Measurements from ENCODE around the gene PRDM5. TPM values are rescaled to one million over a fixed set of nuclear protein-coding genes. Genes with fewer than 3 reads are reported as not detected.

The PRDM5 gene
- total RNA-seq, 1 donor from 2014 or later: 16.6 TPM

GRCh38 chr4:120773641-120774040 is 148.9 kb downstream of the PRDM5 start:
- H3K27me3 Mint-ChIP-seq (ENCODE audit: unreplicated experiment): peaks cover 1% of the 10 kb centered on the region
- no peaks in the 10 kb centered on the region for H3K9me3 Mint-ChIP-seq (ENCODE audit: unreplicated experiment)
- TF ChIP-seq, protein P1, sequence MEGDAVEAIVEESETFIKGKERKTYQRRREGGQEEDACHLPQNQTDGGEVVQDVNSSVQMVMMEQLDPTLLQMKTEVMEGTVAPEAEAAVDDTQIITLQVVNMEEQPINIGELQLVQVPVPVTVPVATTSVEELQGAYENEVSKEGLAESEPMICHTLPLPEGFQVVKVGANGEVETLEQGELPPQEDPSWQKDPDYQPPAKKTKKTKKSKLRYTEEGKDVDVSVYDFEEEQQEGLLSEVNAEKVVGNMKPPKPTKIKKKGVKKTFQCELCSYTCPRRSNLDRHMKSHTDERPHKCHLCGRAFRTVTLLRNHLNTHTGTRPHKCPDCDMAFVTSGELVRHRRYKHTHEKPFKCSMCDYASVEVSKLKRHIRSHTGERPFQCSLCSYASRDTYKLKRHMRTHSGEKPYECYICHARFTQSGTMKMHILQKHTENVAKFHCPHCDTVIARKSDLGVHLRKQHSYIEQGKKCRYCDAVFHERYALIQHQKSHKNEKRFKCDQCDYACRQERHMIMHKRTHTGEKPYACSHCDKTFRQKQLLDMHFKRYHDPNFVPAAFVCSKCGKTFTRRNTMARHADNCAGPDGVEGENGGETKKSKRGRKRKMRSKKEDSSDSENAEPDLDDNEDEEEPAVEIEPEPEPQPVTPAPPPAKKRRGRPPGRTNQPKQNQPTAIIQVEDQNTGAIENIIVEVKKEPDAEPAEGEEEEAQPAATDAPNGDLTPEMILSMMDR (IDR thresholded peaks at IDR 0.05; ENCODE audit: partially characterized antibody, unreplicated experiment): no peak
- H3K27ac Mint-ChIP-seq (ENCODE audit: unreplicated experiment): no peak overlapping the region
- no peaks in the 10 kb centered on the region for H3K36me3 Mint-ChIP-seq (ENCODE audit: unreplicated experiment)
- no peak overlapping the region for H3K4me3 Mint-ChIP-seq (ENCODE audit: unreplicated experiment)
- H3K4me1 Mint-ChIP-seq (ENCODE audit: low read depth, unreplicated experiment): peaks cover 1% of the 10 kb centered on the region
- DNase-seq: no peak

DNA sequence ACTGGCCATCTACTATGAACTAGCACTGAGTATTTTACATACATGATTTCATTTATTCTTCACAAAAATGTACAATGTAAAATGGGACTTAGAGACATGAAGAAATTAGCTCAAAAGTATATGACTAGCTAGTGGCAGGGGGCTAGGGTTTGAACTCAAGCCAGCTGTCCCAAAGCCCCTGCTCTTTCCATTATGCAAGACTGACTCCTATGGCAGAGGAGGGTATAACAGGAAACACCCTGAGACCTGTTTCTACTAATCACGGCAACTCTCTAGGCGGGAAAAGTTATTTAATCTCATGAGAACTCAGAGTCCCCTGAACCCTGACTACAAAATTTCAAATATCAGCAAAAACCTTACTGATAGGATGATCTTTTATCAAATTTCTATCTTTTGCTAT is 150.6 kb downstream of the PRDM5 start:
- peaks cover 1% of the 10 kb centered on the region for H3K4me1 Mint-ChIP-seq (ENCODE audit: low read depth, unreplicated experiment)
- H3K9me3 Mint-ChIP-seq (ENCODE audit: unreplicated experiment): no peaks in the 10 kb centered on the region
- no peak for DNase-seq
- no peak overlapping the region for H3K4me3 Mint-ChIP-seq (ENCODE audit: unreplicated experiment)
- peaks cover 1% of the 10 kb centered on the region for H3K27me3 Mint-ChIP-seq (ENCODE audit: unreplicated experiment)
- H3K27ac Mint-ChIP-seq (ENCODE audit: unreplicated experiment): no peak overlapping the region
- H3K36me3 Mint-ChIP-seq (ENCODE audit: unreplicated experiment): peaks cover 5% of the 10 kb centered on the region
- TF ChIP-seq, protein P1 (IDR thresholded peaks at IDR 0.05; ENCODE audit: partially characterized antibody, unreplicated experiment): no peak

DNA sequence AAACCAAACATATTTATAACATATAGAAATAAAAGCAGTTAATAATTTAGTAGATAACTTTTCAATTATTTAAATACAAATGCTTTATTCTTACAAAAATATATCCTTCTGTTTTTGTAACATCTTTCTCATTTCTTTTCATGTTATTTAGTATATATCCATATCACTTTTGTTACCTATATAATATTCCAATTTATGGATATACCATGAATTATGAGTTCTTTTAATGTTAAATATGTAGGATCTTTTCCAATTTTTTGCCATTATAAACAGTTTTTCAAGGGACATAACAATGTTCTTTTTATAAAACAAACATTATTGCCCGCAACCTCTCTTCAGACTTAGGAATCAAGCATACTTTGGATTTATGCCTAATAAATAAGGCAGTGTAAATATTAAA is 151.6 kb downstream of the PRDM5 start:
- Mint-ChIP-seq H3K4me3 (ENCODE audit: unreplicated experiment) (no peak overlapping the region), H3K4me1 (ENCODE audit: low read depth, unreplicated experiment) (peaks cover 1% of the 10 kb centered on the region), H3K27me3 (ENCODE audit: unreplicated experiment) (peaks cover 1% of the 10 kb centered on the region), H3K36me3 (ENCODE audit: unreplicated experiment) (peaks cover 5% of the 10 kb centered on the region), H3K9me3 (ENCODE audit: unreplicated experiment) (no peaks in the 10 kb centered on the region), H3K27ac (ENCODE audit: unreplicated experiment) (no peak overlapping the region)
- DNase-seq: no peak
- TF ChIP-seq, protein P1 (IDR thresholded peaks at IDR 0.05; ENCODE audit: partially characterized antibody, unreplicated experiment): no peak

DNA sequence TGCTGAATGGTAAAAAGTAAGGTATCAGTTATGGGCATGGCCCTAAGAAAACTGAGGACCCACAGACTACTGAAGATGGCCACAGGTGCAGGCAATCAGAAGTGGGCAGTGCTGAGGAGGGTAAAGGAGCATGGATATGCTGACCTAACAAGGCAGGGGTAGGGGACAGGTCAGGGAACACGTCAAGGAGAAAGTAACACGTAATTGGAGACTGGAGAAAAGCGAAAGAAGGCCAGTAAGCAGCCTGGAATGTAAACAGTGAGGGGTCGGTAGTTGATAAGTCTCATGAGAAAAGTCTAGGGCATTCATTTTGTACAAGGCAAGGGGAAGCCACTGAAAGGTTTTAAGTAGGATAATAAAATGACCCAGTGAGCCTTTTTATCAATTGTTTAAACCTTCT is 153.3 kb downstream of the PRDM5 start:
- peaks cover 5% of the 10 kb centered on the region for H3K36me3 Mint-ChIP-seq (ENCODE audit: unreplicated experiment)
- peaks cover 1% of the 10 kb centered on the region for H3K27me3 Mint-ChIP-seq (ENCODE audit: unreplicated experiment)
- no peak overlapping the region for H3K27ac Mint-ChIP-seq (ENCODE audit: unreplicated experiment)
- H3K9me3 Mint-ChIP-seq (ENCODE audit: unreplicated experiment): no peaks in the 10 kb centered on the region
- H3K4me1 Mint-ChIP-seq (ENCODE audit: low read depth, unreplicated experiment): peaks cover 1% of the 10 kb centered on the region
- no peak overlapping the region for H3K4me3 Mint-ChIP-seq (ENCODE audit: unreplicated experiment)
- TF ChIP-seq, protein P1 (IDR thresholded peaks at IDR 0.05; ENCODE audit: partially characterized antibody, unreplicated experiment): no peak
- no peak for DNase-seq

DNA sequence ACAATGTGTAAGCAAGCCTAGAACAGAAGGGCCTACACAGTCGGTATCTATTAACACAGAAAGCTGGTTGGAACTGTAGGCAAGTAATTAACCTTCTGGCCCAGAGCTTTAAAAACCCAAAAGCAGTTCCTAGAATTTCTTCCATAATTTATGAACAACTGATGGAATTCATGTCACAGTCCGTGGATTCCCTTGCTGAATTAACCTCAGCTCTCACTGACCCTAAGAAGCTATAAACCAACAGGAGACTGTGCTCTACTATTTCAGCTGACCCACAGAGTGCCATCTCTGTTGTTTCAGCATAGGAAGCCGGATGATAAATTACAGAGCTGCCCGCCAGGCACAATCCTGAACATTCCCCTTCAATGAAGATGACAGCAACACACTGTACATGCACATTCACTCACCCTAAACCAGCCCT is 157.3 kb downstream of the PRDM5 start:
- DNase-seq: no peak
- H3K27ac Mint-ChIP-seq (ENCODE audit: unreplicated experiment): no peak overlapping the region
- peaks cover 1% of the 10 kb centered on the region for H3K27me3 Mint-ChIP-seq (ENCODE audit: unreplicated experiment)
- TF ChIP-seq, protein P1 (IDR thresholded peaks at IDR 0.05; ENCODE audit: partially characterized antibody, unreplicated experiment): no peak
- no peaks in the 10 kb centered on the region for H3K9me3 Mint-ChIP-seq (ENCODE audit: unreplicated experiment)
- no peak overlapping the region for H3K4me3 Mint-ChIP-seq (ENCODE audit: unreplicated experiment)
- peaks cover 1% of the 10 kb centered on the region for H3K4me1 Mint-ChIP-seq (ENCODE audit: low read depth, unreplicated experiment)
- peaks cover 5% of the 10 kb centered on the region for H3K36me3 Mint-ChIP-seq (ENCODE audit: unreplicated experiment)

Data from glutamatergic neuron (in vitro differentiated cells).